Measurements from ENCODE around the gene RPN2.

RPN2 gene

DNA sequence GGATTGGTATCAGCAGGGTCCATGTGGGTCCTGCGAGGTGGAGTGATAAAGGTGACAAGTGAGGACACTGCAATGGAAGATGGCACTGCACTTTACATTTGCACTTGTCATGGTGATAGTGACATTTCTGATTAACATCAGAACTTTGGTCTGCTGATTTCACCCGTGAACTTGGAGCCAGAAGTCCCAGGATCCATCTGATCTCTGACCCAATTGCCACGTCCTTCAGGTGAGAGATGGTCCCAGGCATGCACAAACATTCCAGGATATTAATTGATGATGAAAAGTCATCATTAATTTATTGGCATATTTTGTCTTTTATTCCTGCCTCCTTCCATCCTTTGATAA is 92.3 kb downstream of the RPN2 start:
- DNase-seq = no peak

DNA sequence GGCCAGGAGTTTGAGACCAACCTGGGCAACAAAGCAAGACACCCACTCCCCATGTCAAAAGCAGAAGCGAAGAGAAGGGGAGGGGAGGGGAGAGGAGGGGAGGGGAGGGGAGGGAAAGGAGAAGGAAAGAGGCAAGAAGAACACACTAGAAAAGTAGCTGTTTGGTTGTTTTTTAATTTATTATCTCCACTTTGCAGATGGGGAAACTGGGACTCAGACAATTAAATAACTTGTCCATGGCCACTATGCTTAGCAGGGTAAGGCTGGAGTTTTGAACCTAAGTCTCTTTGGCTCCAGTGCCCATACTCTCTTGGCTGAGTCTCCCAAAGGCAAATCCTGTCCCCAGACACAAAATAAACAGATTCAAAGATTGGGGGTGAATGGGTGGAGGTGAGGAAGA is 94.9 kb downstream of the RPN2 start:
- no peak for DNase-seq

DNA sequence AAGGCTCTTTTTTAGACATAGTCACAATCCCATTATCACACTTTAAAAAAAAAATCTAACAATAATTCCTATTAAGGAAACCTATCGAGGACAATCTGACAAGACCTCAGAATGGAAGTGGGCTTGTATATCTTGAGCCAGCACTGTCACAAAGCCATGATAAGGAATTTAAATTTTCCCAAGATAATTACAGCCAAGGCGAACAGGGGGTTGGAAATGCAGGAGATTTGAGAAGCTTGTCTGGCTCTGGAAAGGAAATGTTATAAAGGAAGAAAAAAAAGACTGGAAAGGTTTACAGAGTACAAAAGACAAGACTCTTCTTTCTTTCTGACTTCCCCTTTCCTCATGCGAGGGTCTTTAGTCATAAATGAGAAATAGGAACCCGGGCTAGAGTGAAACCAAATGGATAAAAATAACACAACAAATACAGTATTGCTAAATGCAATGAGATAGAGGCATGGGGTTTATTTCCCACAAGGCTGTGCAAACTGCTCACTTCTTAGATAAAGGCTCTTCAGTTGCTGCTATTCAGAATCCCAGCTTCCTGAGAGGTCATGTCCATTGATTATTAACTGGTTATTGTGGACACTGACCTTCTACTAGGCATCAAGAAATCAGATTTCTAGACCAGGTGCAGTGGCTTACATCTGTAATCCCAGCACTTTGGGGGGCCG is 95.9 kb downstream of the RPN2 start:
- no peak for DNase-seq

DNA sequence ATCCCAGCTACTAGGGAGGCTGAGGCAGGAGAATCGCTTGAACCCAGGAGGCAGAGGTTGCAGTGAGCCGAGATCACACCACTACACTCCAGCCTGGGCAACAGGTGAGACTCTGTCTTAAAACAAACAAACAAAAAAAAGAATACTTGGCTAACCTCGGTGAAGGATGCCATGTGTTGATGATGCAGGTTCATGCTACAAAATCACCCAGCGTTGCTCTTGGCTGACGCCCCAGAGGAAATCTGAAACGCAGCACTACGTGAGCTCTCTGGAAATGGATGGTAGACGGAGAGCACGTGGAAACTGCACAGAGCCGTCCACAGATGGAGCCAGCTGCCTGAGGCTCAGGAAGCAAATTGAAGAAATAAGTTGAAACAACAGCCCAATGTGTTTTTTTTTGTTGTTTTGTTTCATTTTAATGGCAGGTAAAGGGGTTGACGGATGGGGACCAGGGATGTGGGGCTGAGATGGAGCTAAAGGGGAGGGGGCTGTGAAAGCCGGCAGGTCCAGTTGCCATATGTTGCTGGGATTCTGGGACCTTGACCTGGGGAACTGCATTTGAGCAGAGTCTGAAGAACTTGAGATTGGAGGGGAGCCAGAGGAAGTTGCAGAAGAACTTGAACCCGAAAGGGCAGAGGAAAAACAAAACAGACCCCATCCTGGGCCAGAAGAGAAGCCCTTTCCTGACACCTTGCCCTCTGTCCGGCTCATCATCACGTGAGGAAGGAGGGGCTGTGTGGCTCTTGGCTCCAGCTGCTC is 97.5 kb downstream of the RPN2 start:
- DNase-seq = peak; percentile 92

DNA sequence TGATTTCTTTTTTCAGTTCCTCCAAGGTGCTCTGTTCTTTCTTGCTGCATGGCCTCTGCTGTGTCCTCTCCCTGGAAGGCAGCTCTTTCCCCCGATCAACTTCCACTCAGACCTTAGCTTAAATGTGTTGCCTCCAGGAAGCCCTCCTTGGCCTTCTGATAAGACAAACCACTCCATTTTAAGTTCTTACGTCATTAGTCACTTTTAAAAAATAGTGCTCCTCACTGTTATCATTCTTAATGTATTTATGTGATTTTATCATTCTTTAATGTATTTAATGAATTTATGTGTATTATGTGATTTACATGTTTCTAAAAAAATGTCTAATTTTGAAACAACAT is 98.1 kb downstream of the RPN2 start:
- no peak for DNase-seq

DNA sequence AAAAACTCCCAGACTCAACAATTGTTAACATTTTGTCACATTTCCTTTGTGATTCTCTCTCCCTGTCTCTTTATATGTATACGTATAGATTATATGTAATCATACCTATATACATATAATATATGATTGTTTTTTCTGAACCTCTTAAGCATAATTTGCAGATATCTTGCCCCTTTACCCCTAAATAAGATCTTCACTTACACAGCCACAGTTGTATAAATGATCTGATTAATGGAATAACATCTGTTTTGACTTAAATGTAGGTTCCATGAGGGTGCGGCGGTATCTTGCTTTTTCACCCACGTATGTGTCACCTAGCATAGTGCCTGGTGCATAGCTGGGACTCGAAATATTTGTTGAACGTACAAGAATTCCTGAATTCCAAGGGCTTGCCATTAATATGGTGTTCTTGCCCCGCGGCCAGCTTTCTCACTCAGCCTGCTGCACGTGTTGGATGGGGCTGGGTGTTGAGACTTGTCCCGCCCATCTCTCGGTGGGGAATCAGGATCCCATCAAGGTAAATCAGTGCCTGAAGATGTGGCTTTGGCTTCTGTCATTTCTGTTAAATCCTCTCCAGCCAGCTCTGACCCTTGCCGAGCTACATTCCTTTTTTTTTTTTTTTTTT is 99.9 kb downstream of the RPN2 start:
- DNase-seq = no peak

DNA sequence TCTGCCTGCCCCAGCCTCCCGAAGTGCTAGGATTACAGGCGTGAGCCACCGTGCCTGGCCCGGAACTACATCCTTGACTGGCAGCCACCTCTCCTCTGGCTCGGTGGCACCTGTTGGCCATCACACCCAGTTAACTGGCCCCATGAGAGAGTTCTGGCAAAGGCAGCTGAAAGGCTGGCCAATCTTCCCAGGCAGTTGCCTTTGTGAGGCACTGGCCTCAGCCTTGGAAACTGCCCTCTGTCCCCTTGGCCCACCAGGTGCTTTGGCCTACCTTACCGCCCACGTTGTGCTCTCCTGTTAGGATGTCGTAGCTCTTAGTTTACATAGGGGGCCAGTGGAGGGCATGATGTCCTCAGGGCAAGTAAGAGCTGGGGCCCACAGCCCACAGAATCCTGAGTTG is 100.7 kb downstream of the RPN2 start:
- no peak for DNase-seq

DNA sequence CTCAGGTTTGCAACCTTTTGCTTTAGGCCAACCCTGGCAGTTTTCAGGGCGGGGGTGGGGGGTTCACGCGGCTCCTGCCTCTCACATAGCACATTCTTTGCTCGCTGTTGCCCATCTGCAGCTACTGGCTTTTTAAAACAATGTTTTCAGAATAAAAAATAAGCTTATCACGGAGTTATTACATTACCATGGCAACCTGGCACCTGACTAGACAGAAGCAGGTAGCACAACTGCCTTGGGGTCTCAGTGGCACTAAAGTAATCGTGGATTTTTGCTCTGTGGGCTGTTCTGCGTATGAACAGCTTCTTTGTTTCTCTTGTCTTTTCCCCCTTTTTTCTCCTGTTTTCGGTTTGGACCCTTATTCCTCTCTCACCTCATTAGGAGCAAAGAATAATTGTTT is 101.3 kb downstream of the RPN2 start:
- DNase-seq = no peak

DNA sequence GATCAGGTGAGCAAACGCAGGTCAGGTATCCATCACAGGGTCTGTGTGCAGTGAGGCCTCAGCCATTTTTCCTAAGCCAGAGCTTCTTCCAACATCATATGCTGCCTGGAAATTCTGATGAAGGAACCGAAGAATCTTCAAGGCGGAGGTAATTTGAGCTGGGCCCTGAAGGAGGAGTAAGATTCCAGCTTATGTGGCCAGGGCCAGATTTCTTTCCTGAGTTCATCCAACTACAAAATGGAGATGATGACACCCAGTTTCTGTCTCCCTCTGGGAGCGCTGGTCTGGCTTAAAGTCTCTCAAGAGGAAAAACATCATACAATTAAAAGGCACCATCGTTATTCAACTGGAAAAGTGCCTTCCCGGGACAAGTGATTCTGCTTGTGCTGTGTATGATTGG is 103.4 kb downstream of the RPN2 start:
- DNase-seq = no peak

DNA sequence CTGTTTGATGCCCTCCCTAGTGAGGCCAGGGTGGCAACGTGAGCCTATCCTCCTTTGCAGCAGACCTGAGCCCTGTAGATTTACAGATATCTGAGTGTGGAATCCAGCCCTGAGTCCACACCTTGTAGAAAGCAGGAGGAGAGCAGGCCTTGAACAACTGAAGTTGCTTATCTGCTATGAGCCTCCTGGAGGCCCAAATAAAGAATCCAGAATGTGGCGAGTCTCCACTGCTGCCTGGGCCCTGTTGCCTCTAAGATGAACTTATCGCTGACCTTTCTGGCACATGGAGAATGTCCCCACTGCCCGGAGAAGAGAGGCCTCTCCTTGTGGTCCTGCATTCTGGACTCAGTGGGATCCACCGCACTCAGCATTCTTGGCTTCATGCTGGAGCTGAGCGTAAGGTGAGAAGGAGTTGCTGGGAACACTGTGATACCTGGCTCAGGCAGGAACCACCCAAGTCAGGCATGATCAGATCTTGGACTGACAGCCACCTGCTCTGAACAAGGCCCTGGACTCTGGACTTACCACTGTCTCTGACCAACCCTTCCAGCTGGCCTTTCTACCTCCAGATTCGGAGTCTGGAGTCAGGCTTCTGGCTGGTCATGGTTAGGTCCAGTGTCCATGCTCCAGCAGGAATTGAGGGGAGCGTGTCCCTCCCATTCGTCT is 104.5 kb downstream of the RPN2 start:
- DNase-seq = no peak

DNA sequence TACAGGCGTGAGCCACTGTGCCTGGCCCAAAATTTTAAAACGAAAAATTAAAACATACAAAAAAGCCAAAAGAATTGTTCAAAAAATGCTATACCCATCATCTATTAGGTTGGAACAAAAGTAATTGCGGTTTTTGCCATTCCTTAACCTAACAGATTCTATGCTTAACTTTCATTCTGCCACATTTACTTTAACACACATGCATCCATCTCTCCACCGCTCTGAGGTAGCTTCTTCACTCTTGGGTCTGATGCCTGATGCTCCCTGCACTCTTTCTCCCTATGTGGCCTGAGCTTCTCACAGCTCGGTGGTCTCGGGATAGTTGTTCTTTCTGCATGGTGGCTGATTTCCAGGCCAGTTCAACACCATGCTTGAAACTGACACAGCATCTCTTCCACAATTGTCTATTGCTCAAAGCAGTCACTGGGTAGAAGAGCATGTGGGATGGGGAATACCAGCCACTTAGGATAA is 105.6 kb downstream of the RPN2 start:
- DNase-seq = no peak

DNA sequence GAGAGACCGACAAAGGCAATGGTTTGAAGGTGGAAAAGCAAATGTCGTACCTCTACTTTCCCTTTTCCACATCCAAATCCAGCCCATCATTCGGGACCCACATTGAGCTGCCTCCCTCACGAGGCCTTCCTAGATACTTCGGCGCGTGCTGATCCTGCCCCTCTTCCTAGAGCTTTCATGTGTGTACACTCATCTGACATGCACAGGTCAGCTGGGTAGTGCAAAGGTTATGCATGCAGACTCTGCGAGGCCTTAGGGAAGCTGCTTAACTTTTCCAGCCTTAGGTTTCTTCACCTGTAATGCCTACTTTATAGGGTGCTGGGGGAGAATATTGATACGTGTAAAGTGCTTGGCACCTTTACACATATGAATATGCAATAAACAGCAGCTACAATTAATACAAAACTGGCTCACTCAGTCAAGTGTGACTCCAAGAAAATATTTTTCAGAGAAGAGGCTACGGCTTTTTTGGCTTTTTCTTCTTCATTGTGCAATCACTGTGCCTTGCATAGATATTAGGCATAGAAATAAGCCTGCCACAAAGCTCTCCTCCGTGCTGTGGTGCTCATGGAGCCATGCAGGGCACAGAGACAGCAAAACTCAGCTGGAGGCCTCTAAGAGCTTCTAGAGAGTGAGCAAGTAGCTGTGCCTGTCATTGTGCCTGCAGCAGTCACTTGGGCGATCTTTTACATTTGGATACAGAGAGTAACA is 106.7 kb downstream of the RPN2 start:
- no peak for DNase-seq

DNA sequence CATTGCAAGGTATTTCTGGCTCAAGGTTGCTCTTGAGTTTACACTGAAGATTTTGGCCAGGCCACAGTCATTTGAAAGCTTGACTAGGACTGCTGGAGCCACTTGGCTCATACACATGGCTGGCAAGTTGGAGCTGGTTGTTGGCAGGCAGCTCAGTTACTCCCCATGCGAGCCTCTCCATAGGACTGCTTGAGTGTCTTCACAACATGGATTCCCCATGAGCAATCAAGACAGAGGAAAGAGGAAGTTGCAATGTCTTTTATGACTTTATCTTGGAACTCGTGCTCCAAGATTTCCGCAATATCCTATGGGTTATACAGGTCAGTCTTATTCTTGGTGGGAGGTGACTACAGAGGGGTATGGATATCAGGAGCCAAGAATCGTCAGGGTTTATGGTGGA is 109.0 kb downstream of the RPN2 start:
- DNase-seq = no peak

DNA sequence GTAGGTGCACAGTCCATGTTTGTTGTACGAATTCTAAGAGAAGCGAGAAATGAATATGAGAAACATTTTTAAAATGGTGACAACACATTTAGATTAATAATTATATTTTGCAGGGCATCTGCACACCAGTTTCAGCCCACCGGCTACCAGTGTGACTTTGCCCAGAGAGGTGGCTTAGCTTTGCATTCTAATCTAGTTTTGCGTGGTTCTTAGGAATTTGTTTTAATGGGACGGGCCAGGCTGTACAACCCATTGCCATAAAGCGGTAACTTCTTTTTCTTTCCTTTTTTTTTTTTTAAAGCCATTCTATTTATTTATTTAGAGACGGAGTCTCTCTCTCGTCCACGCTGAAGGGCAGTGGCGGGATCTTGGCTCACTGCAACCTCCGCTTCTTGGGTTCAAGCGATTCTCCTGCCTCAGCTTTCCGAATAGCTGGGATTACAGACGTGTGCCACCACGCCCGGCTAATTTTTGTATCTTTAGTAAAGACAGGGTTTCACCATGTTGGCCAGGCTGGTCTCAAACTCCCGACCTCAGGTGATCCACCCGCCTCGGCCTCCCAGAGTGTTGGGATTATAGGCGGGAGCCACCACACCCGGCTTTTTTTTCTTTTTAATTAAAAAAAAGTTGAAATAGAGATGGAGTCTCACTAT is 111.2 kb downstream of the RPN2 start:
- no peak for DNase-seq
